Neutrophil (primary cell): ENCODE data around the gene INSYN2A.

Experiments
- H3K27ac ChIP-seq: fragments of 200-600 bp; sonication (generic); 2 replicates; pipeline ENCODE4 v1.5.1; 2016; ENCODE audit warnings: mild to moderate bottlenecking, moderate library complexity
- H3K27me3 ChIP-seq: fragments of 200-600 bp; sonication (generic); 2 replicates; pipeline ENCODE4 v1.6.0; 2016; ENCODE audit warnings: mild to moderate bottlenecking
- H3K36me3 ChIP-seq: fragments of 200-600 bp; sonication (generic); 2 replicates; pipeline ENCODE4 v1.5.1; 2017
- H3K4me1 ChIP-seq, 2 experiments: fragments of 200-600 bp in 1 of 2; sonication (generic) in 1 of 2; 1 replicate in 1 of 2; 2 replicates in 1 of 2; pipeline versions ENCODE4 v1.5.1 to v1.6.1; 2013 to 2016; ENCODE audit warnings: low read depth in 1 of 2, low read length in 1 of 2, mild to moderate bottlenecking in 1 of 2, moderate library complexity in 1 of 2; ENCODE audit not compliant: control insufficient read depth in 1 of 2, insufficient read depth in 1 of 2
- H3K4me3 ChIP-seq, 2 experiments: fragments of 200-600 bp in 1 of 2; sonication (generic) in 1 of 2; 1 replicate in 1 of 2; 2 replicates in 1 of 2; pipeline ENCODE4 v1.5.1; 2013 to 2016; ENCODE audit warnings: low read depth in 1 of 2, low read length in 1 of 2, mild to moderate bottlenecking in 1 of 2, moderate library complexity in 1 of 2
- H3K9me3 ChIP-seq: fragments of 200-600 bp; sonication (generic); 2 replicates; pipeline ENCODE4 v1.5.1; 2016
- CTCF ChIP-seq: fragments of 200-600 bp; sonication (generic); IDR thresholded peaks from 2 replicates; pipeline ENCODE4 v1.5.1; 2016; ENCODE audit warnings: antibody characterized with exemption

The INSYN2A gene

DNA sequence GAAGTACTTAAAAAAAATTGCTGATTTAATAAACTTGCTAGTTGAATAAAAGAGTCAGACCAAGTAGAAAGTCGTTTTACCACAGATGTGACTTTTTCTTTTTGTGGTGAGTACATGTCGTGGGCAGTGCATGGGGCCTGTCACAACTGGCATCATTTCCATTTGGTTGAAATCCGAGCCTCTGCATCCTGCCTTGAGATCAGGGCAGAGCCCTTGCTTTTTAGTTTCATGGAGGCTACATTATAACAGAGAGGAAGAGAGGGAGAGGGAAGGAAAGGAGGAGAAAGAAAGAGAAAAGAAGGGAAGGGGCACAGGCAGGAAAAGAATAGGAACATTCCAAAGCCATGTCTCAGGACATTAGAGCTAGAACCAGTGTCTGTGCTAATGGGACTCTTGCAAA is 20.4 kb upstream of the INSYN2A start:
- no peaks in the 10 kb centered on the region for H3K4me1 ChIP-seq
- no peak for TF ChIP-seq CTCF
- H3K9me3 ChIP-seq = no peaks in the 10 kb centered on the region
- no peaks in the 10 kb centered on the region for H3K36me3 ChIP-seq
- H3K27me3 ChIP-seq = no peaks in the 10 kb centered on the region
- H3K27ac ChIP-seq = no peak overlapping the region
- no peak overlapping the region for H3K4me3 ChIP-seq

- Histone ChIP-seq H3K9me3 (no peaks in the 10 kb centered on the region), H3K27me3 (no peaks in the 10 kb centered on the region), H3K36me3 (no peaks in the 10 kb centered on the region), H3K4me1 (no peaks in the 10 kb centered on the region), H3K27ac (no peak overlapping the region), H3K4me3 (no peak overlapping the region)
- TF ChIP-seq CTCF = no peak
Observed at GRCh38 chr10:127216274-127216673, 19.9 kb upstream of the INSYN2A start.

DNA sequence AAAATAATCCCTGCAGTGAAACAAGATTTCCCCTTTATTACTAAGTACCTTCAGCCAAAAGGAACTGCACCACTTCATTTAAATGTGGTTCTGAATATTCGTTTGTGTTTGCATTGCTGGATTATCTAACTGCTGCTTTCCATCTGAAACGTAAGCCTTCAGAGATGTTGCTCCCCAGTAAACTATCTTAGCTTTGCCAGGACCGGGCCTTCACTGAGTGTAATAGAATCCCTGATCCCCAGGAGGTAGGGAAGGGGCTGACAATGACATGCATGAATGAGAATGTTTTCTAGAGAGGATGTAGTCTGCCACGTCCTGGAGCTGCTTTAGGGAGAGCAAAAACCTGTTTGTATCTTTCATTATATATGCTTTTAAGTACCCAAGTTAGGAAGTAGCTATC is 19.5 kb upstream of the INSYN2A start:
- H3K4me3 ChIP-seq = no peak overlapping the region
- no peaks in the 10 kb centered on the region for H3K4me1 ChIP-seq
- no peaks in the 10 kb centered on the region for H3K9me3 ChIP-seq
- no peak for TF ChIP-seq CTCF
- no peaks in the 10 kb centered on the region for H3K27me3 ChIP-seq
- H3K36me3 ChIP-seq = no peaks in the 10 kb centered on the region
- no peak overlapping the region for H3K27ac ChIP-seq

GRCh38 chr10:127210936-127211466 is 14.6 kb upstream of the INSYN2A start:
- TF ChIP-seq CTCF = no peak
- Histone ChIP-seq H3K27ac (no peak overlapping the region), H3K36me3 (no peaks in the 10 kb centered on the region), H3K27me3 (no peaks in the 10 kb centered on the region), H3K9me3 (no peaks in the 10 kb centered on the region), H3K4me3 (no peak overlapping the region), H3K4me1 (no peaks in the 10 kb centered on the region)

GRCh38 chr10:127207081-127207480 is 10.7 kb upstream of the INSYN2A start:
- Histone ChIP-seq H3K27ac (no peak overlapping the region), H3K36me3 (no peaks in the 10 kb centered on the region), H3K4me1 (no peaks in the 10 kb centered on the region), H3K27me3 (no peaks in the 10 kb centered on the region), H3K4me3 (no peak overlapping the region), H3K9me3 (no peaks in the 10 kb centered on the region)
- no peak for TF ChIP-seq CTCF

DNA sequence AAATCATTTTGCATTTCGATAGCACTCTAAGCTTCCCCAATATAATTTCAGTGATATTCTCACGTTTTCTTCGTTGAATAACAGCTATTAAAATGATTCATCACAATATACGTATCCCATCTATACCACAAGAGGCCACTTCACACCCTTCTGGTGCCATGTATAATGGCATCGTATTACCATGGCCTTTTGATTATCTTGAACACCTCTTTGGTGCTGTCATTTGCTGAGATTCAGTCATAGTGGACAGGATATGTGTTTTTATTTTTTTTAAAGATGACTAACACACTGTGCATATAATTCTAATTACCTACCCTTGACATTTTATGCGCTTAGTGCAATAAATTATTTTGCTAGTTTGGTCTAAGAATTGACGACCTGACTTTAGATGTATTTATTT is 6.7 kb upstream of the INSYN2A start:
- Histone ChIP-seq H3K36me3 (no peaks in the 10 kb centered on the region), H3K9me3 (no peaks in the 10 kb centered on the region)

More for the DNA sequence above, 6.7 kb upstream of the INSYN2A start:
- Histone ChIP-seq H3K4me1 (no peaks in the 10 kb centered on the region), H3K27ac (no peak overlapping the region), H3K27me3 (peaks cover 21% of the 10 kb centered on the region), H3K4me3 (no peak overlapping the region)
- no peak for TF ChIP-seq CTCF
